Measurements from ENCODE around the gene MYH10.

MYH10 gene

GRCh38 chr17:8520981-8521380 is 109.5 kb downstream of the MYH10 start:
- Mint-ChIP-seq H3K4me1 (no peaks in the 10 kb centered on the region), H3K4me3 (no peak overlapping the region), H3K27ac (no peak overlapping the region), H3K9me3 (no peaks in the 10 kb centered on the region), H3K36me3 (ENCODE audit: low read depth) (peaks cover 48% of the 10 kb centered on the region), H3K27me3 (ENCODE audit: low read depth) (no peaks in the 10 kb centered on the region)
- TF ChIP-seq, protein P1, sequence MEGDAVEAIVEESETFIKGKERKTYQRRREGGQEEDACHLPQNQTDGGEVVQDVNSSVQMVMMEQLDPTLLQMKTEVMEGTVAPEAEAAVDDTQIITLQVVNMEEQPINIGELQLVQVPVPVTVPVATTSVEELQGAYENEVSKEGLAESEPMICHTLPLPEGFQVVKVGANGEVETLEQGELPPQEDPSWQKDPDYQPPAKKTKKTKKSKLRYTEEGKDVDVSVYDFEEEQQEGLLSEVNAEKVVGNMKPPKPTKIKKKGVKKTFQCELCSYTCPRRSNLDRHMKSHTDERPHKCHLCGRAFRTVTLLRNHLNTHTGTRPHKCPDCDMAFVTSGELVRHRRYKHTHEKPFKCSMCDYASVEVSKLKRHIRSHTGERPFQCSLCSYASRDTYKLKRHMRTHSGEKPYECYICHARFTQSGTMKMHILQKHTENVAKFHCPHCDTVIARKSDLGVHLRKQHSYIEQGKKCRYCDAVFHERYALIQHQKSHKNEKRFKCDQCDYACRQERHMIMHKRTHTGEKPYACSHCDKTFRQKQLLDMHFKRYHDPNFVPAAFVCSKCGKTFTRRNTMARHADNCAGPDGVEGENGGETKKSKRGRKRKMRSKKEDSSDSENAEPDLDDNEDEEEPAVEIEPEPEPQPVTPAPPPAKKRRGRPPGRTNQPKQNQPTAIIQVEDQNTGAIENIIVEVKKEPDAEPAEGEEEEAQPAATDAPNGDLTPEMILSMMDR (IDR thresholded peaks at IDR 0.05; ENCODE audit: unreplicated experiment in 3 of 3) = no peak

GRCh38 chr17:8518850-8519249 is 111.7 kb downstream of the MYH10 start:
- H3K27ac Mint-ChIP-seq = no peak overlapping the region
- H3K27me3 Mint-ChIP-seq (ENCODE audit: low read depth) = no peaks in the 10 kb centered on the region
- peaks cover 70% of the 10 kb centered on the region for H3K36me3 Mint-ChIP-seq (ENCODE audit: low read depth)
- H3K4me1 Mint-ChIP-seq = no peaks in the 10 kb centered on the region
- no peak overlapping the region for H3K4me3 Mint-ChIP-seq
- no peaks in the 10 kb centered on the region for H3K9me3 Mint-ChIP-seq
- TF ChIP-seq, protein P1 (IDR thresholded peaks at IDR 0.05; ENCODE audit: unreplicated experiment in 3 of 3) = no peak

DNA sequence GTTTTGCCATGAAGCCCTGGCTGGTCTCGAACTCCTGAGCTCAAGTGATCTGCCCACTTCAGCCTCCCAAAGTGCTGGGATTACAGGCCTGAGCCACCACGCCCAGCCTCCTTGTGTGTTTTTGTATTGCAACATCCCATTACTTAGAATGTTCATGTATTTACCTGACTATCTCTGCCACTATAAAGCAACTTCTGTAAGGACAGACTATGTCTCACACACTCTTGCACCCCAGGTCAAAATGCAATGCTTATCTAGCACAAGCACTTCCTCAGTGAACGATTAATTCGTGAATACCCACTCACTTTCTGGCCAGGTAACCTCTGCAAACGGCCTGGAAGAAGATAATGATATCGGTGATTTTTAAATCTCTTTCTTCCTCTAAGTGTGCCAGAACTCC is 112.2 kb downstream of the MYH10 start:
- TF ChIP-seq, protein P1 (IDR thresholded peaks at IDR 0.05; ENCODE audit: unreplicated experiment in 3 of 3) = no peak
- Mint-ChIP-seq H3K27ac (no peak overlapping the region), H3K4me3 (no peak overlapping the region), H3K9me3 (no peaks in the 10 kb centered on the region), H3K27me3 (ENCODE audit: low read depth) (no peaks in the 10 kb centered on the region), H3K36me3 (ENCODE audit: low read depth) (peaks cover 75% of the 10 kb centered on the region), H3K4me1 (no peaks in the 10 kb centered on the region)

DNA sequence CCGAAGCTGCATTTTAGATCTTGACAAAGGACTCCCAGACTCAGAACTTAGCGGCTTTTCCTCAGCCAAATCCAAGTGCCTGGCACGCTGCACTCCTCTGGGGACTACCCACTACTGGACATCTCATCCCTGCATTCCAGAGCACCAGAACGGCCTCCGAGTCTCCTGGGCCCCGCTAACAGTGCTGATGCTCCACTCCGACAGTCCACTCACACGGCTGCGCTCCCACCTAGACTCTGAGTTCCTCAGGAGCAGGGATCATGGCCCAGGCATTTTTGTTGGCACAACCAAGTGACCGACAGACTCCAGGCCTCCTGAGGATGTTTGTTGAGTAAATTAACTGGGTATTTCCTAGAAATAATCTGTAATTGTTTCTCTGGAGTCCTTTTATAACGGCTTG is 115.7 kb downstream of the MYH10 start:
- H3K27me3 Mint-ChIP-seq (ENCODE audit: low read depth) = no peaks in the 10 kb centered on the region
- H3K27ac Mint-ChIP-seq = no peak overlapping the region
- H3K4me3 Mint-ChIP-seq = no peak overlapping the region
- H3K9me3 Mint-ChIP-seq = no peaks in the 10 kb centered on the region
- TF ChIP-seq, protein P1 (IDR thresholded peaks at IDR 0.05; ENCODE audit: unreplicated experiment in 3 of 3) = no peak
- no peaks in the 10 kb centered on the region for H3K4me1 Mint-ChIP-seq
- H3K36me3 Mint-ChIP-seq (ENCODE audit: low read depth) = peaks cover 87% of the 10 kb centered on the region

DNA sequence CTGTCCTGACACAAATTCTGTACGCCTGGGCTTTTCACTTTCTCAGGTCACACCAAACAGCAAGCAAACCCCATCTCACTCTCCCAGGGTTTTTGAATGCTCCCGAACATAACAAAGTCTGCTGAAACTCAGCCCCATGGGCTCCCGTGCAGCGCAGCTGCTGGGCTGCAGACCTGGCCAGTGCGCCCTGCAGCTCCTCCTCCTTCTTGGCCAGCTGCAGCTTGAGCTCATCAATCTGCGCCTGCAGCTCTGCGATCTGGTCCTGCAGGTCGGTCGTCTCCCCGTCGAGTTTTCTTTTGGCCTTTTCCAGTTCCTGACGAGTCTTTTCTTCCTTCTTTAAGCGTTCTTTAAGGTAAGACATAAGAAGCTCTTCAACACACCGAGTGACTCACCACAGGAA is 124.4 kb downstream of the MYH10 start:
- Mint-ChIP-seq H3K36me3 (ENCODE audit: low read depth) (peaks cover 85% of the 10 kb centered on the region), H3K27me3 (ENCODE audit: low read depth) (no peaks in the 10 kb centered on the region), H3K4me1 (no peaks in the 10 kb centered on the region), H3K4me3 (no peak overlapping the region), H3K27ac (no peak overlapping the region), H3K9me3 (no peaks in the 10 kb centered on the region)
- TF ChIP-seq, protein P1 (IDR thresholded peaks at IDR 0.05; ENCODE audit: unreplicated experiment in 3 of 3) = no peak

- TF ChIP-seq, protein P1 (IDR thresholded peaks at IDR 0.05; ENCODE audit: unreplicated experiment in 3 of 3) = no peak
- no peak overlapping the region for H3K4me3 Mint-ChIP-seq
- peaks cover 88% of the 10 kb centered on the region for H3K36me3 Mint-ChIP-seq (ENCODE audit: low read depth)
- no peaks in the 10 kb centered on the region for H3K4me1 Mint-ChIP-seq
- peak overlapping the region in 1 of 3 experiments; percentile 70 for H3K27ac Mint-ChIP-seq
- H3K27me3 Mint-ChIP-seq (ENCODE audit: low read depth) = no peaks in the 10 kb centered on the region
- H3K9me3 Mint-ChIP-seq = no peaks in the 10 kb centered on the region
These were observed 125.9 kb downstream of the MYH10 start for GRCh38 chr17:8504460-8505207.
